ENCODE results near the gene EFCC1. TPM values are rescaled to one million over a fixed set of nuclear protein-coding genes. Genes with fewer than 3 reads are reported as not detected.

EFCC1 gene
- polyA plus RNA-seq, 1 donor (not counting 4 experiments of a cell fraction or from before 2014, with no cell fraction given), result not detected

- Histone ChIP-seq H3K36me3 (ENCODE audit: control insufficient read depth in 2 of 2, extremely low read depth in 1 of 2, insufficient read depth in 2 of 2, low read length in 2 of 2) (no peaks in the 10 kb centered on the region), H3K79me2 (ENCODE audit: control insufficient read depth, insufficient read depth, low read length) (no peaks in the 10 kb centered on the region), H3K4me1 (ENCODE audit: control insufficient read depth, extremely low read depth, insufficient read depth, low read length) (no peaks in the 10 kb centered on the region), H3K4me3 (ENCODE audit: control insufficient read depth in 2 of 3, extremely low read depth in 1 of 3, insufficient read depth in 2 of 3, low read depth in 1 of 3, low read length in 3 of 3) (no peak overlapping the region), H3K9ac (ENCODE audit: control insufficient read depth, extremely low read depth, insufficient read depth, low read length) (no peak overlapping the region), H3K27ac (ENCODE audit: control insufficient read depth, insufficient read depth, low read length) (no peak overlapping the region), H4K20me1 (ENCODE audit: control insufficient read depth, extremely low read depth, insufficient read depth, low read length) (no peaks in the 10 kb centered on the region), H3K4me2 (ENCODE audit: control insufficient read depth, extremely low read depth, insufficient read depth, low read depth, low read length) (no peak overlapping the region), H3K27me3 (ENCODE audit: control insufficient read depth, extremely low read depth, insufficient read depth, low read length) (peaks cover 19% of the 10 kb centered on the region), H3K9me1 (ENCODE audit: control insufficient read depth, extremely low read depth, insufficient read depth, low read length) (no peaks in the 10 kb centered on the region), H3K9me3 (ENCODE audit: control insufficient read depth, low read depth, low read length) (no peaks in the 10 kb centered on the region), H2AFZ (ENCODE audit: control insufficient read depth, low read length) (no peak overlapping the region)
- DNase-seq (ENCODE audit: low read depth, low spot score) (no peak), FAIRE-seq (no peak)
- dilution Hi-C loops (cut with MboI; ENCODE audit: extremely low pct_ligation_motif_present, low sequenced_read_pairs), result no loop called here
- no peak for TF ChIP-seq CTCF (optimal IDR thresholded peaks at IDR 0.05 in 1 of 3, IDR thresholded peaks at IDR 0.05 in 1 of 3, conservative IDR thresholded peaks at IDR 0.05 in 1 of 3; ENCODE audit: extremely low read depth in 1 of 3, insufficient read depth in 2 of 3, low read length in 3 of 3)
- TF ChIP-seq EZH2 (IDR thresholded peaks at IDR 0.05; ENCODE audit: low read length), result no peak
Measured at GRCh38 chr3:129007792-129008191, 6.7 kb downstream of the EFCC1 start.

GRCh38 chr3:129009266-129009665 is 8.2 kb downstream of the EFCC1 start:
- H3K27ac ChIP-seq (ENCODE audit: control insufficient read depth, insufficient read depth, low read length), result no peak overlapping the region
- no peaks in the 10 kb centered on the region for H3K79me2 ChIP-seq (ENCODE audit: control insufficient read depth, insufficient read depth, low read length)
- H3K4me1 ChIP-seq (ENCODE audit: control insufficient read depth, extremely low read depth, insufficient read depth, low read length), result no peaks in the 10 kb centered on the region
- no peak for FAIRE-seq
- dilution Hi-C loops (cut with MboI; ENCODE audit: extremely low pct_ligation_motif_present, low sequenced_read_pairs), result no loop called here
- no peaks in the 10 kb centered on the region for H3K9me1 ChIP-seq (ENCODE audit: control insufficient read depth, extremely low read depth, insufficient read depth, low read length)
- H3K4me3 ChIP-seq (ENCODE audit: control insufficient read depth in 2 of 3, extremely low read depth in 1 of 3, insufficient read depth in 2 of 3, low read depth in 1 of 3, low read length in 3 of 3), result no peak overlapping the region
- H2AFZ ChIP-seq (ENCODE audit: control insufficient read depth, low read length), result no peak overlapping the region
- no peak overlapping the region for H3K9ac ChIP-seq (ENCODE audit: control insufficient read depth, extremely low read depth, insufficient read depth, low read length)
- DNase-seq (ENCODE audit: low read depth, low spot score), result no peak
- no peaks in the 10 kb centered on the region for H3K36me3 ChIP-seq (ENCODE audit: control insufficient read depth in 2 of 2, extremely low read depth in 1 of 2, insufficient read depth in 2 of 2, low read length in 2 of 2)
- TF ChIP-seq CTCF (optimal IDR thresholded peaks at IDR 0.05 in 1 of 3, IDR thresholded peaks at IDR 0.05 in 1 of 3, conservative IDR thresholded peaks at IDR 0.05 in 1 of 3; ENCODE audit: extremely low read depth in 1 of 3, insufficient read depth in 2 of 3, low read length in 3 of 3), result no peak
- TF ChIP-seq EZH2 (IDR thresholded peaks at IDR 0.05; ENCODE audit: low read length), result no peak
- no peaks in the 10 kb centered on the region for H4K20me1 ChIP-seq (ENCODE audit: control insufficient read depth, extremely low read depth, insufficient read depth, low read length)
- peaks cover 7% of the 10 kb centered on the region for H3K27me3 ChIP-seq (ENCODE audit: control insufficient read depth, extremely low read depth, insufficient read depth, low read length)
- H3K4me2 ChIP-seq (ENCODE audit: control insufficient read depth, extremely low read depth, insufficient read depth, low read depth, low read length), result no peak overlapping the region
- no peaks in the 10 kb centered on the region for H3K9me3 ChIP-seq (ENCODE audit: control insufficient read depth, low read depth, low read length)
